HS-27A (cell line): ENCODE data around the gene RPS6KA4.

Experiments
- DNase-seq: peaks from one replicate; pipeline ENCODE4 v3.0.0-alpha.2; 2012; ENCODE audit warnings: low read depth, missing footprints

Gene RPS6KA4

GRCh38 chr11:64419818-64420485 is 61.0 kb downstream of the RPS6KA4 start:
- DNase-seq = no peak
